Measurements from ENCODE around the gene ATAD3A.

- TF ChIP-seq CTCF (conservative IDR thresholded peaks at IDR 0.05 in 1 of 2, IDR thresholded peaks at IDR 0.05 in 1 of 2; ENCODE audit: extremely low read depth in 1 of 2, insufficient read depth in 1 of 2, low read depth in 1 of 2, low read length in 2 of 2) (no peak), EZH2 (IDR thresholded peaks at IDR 0.05; ENCODE audit: borderline replicate concordance, low read length) (no peak)
Measured at GRCh38 chr1:1539310-1540089, 27.5 kb downstream of the ATAD3A start.

Data from mammary epithelial cell (primary cell).